B cell (primary cell): ENCODE measurements around the gene UNC93B1.

Experiments used
- EZH2 ChIP-seq: IDR thresholded peaks from 2 replicates; pipeline ENCODE4 v1.6.1; 2012; ENCODE audit warnings: borderline replicate concordance, low read depth, mild to moderate bottlenecking, moderate library complexity, low read length; ENCODE audit not compliant: insufficient read depth, poor library complexity, severe bottlenecking
- TF ChIP-seq, protein P1 (sequence below): fragments of 200-600 bp; IDR thresholded peaks from one replicate; pipeline ENCODE4 v1.8.0; 2022; ENCODE audit warnings: antibody characterized with exemption, mild to moderate bottlenecking

- TF ChIP-seq, protein P1, sequence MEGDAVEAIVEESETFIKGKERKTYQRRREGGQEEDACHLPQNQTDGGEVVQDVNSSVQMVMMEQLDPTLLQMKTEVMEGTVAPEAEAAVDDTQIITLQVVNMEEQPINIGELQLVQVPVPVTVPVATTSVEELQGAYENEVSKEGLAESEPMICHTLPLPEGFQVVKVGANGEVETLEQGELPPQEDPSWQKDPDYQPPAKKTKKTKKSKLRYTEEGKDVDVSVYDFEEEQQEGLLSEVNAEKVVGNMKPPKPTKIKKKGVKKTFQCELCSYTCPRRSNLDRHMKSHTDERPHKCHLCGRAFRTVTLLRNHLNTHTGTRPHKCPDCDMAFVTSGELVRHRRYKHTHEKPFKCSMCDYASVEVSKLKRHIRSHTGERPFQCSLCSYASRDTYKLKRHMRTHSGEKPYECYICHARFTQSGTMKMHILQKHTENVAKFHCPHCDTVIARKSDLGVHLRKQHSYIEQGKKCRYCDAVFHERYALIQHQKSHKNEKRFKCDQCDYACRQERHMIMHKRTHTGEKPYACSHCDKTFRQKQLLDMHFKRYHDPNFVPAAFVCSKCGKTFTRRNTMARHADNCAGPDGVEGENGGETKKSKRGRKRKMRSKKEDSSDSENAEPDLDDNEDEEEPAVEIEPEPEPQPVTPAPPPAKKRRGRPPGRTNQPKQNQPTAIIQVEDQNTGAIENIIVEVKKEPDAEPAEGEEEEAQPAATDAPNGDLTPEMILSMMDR = no peak
- no peak for TF ChIP-seq EZH2
Observed at GRCh38 chr11:68011051-68011943, 7.4 kb upstream of the UNC93B1 start.
